Neutrophil (primary cell): ENCODE measurements around the gene FLNC.

ENCODE experiments used
- H3K27ac ChIP-seq: fragments of 200-600 bp; sonication (generic); 2 replicates; pipeline ENCODE4 v1.5.1; 2016; ENCODE audit warnings: mild to moderate bottlenecking, moderate library complexity
- H3K27me3 ChIP-seq: fragments of 200-600 bp; sonication (generic); 2 replicates; pipeline ENCODE4 v1.6.0; 2016; ENCODE audit warnings: mild to moderate bottlenecking
- H3K36me3 ChIP-seq: fragments of 200-600 bp; sonication (generic); 2 replicates; pipeline ENCODE4 v1.5.1; 2017
- H3K4me1 ChIP-seq, 2 experiments: fragments of 200-600 bp in 1 of 2; sonication (generic) in 1 of 2; 1 replicate in 1 of 2; 2 replicates in 1 of 2; pipeline versions ENCODE4 v1.5.1 to v1.6.1; 2013 to 2016; ENCODE audit warnings: low read depth in 1 of 2, low read length in 1 of 2, mild to moderate bottlenecking in 1 of 2, moderate library complexity in 1 of 2; ENCODE audit not compliant: control insufficient read depth in 1 of 2, insufficient read depth in 1 of 2
- H3K4me3 ChIP-seq, 2 experiments: fragments of 200-600 bp in 1 of 2; sonication (generic) in 1 of 2; 1 replicate in 1 of 2; 2 replicates in 1 of 2; pipeline ENCODE4 v1.5.1; 2013 to 2016; ENCODE audit warnings: low read depth in 1 of 2, low read length in 1 of 2, mild to moderate bottlenecking in 1 of 2, moderate library complexity in 1 of 2
- H3K9me3 ChIP-seq: fragments of 200-600 bp; sonication (generic); 2 replicates; pipeline ENCODE4 v1.5.1; 2016
- CTCF ChIP-seq: fragments of 200-600 bp; sonication (generic); IDR thresholded peaks from 2 replicates; pipeline ENCODE4 v1.5.1; 2016; ENCODE audit warnings: antibody characterized with exemption

FLNC gene

GRCh38 chr7:128895320-128895719 is 65.1 kb downstream of the FLNC start:
- Histone ChIP-seq H3K9me3 (no peaks in the 10 kb centered on the region), H3K36me3 (no peaks in the 10 kb centered on the region), H3K4me3 (no peak overlapping the region), H3K27ac (no peak overlapping the region), H3K4me1 (peaks cover 0 to 6% of the 10 kb centered on the region in 2 experiments), H3K27me3 (peaks cover 30% of the 10 kb centered on the region)
- TF ChIP-seq CTCF, result no peak

- Histone ChIP-seq H3K9me3 (no peaks in the 10 kb centered on the region), H3K27me3 (peaks cover 6% of the 10 kb centered on the region), H3K36me3 (no peaks in the 10 kb centered on the region), H3K27ac (no peak overlapping the region), H3K4me1 (no peaks in the 10 kb centered on the region), H3K4me3 (no peak overlapping the region)
- TF ChIP-seq CTCF, result no peak
Observed at GRCh38 chr7:128899392-128899791, 69.2 kb downstream of the FLNC start.

- Histone ChIP-seq H3K9me3 (no peaks in the 10 kb centered on the region), H3K4me1 (no peaks in the 10 kb centered on the region), H3K27me3 (peaks cover 6% of the 10 kb centered on the region), H3K36me3 (no peaks in the 10 kb centered on the region), H3K27ac (no peak overlapping the region), H3K4me3 (no peak overlapping the region)
- TF ChIP-seq CTCF, result no peak
Observed at GRCh38 chr7:128900237-128900636, 70.0 kb downstream of the FLNC start.

GRCh38 chr7:128902761-128903585 is 72.8 kb downstream of the FLNC start:
- H3K9me3 ChIP-seq, result no peaks in the 10 kb centered on the region
- no peaks in the 10 kb centered on the region for H3K36me3 ChIP-seq
- no peaks in the 10 kb centered on the region for H3K4me1 ChIP-seq
- TF ChIP-seq CTCF, result no peak
- no peak overlapping the region for H3K4me3 ChIP-seq
- no peak overlapping the region for H3K27ac ChIP-seq
- H3K27me3 ChIP-seq, result peaks cover 25% of the 10 kb centered on the region

GRCh38 chr7:128903621-128904361 is 73.6 kb downstream of the FLNC start:
- Histone ChIP-seq H3K4me3 (no peak overlapping the region), H3K27ac (no peak overlapping the region), H3K27me3 (peaks cover 32% of the 10 kb centered on the region), H3K9me3 (no peaks in the 10 kb centered on the region), H3K4me1 (no peaks in the 10 kb centered on the region), H3K36me3 (no peaks in the 10 kb centered on the region)
- no peak for TF ChIP-seq CTCF
